Activated CD8-positive, alpha-beta memory T cell treated with anti-CD3 and anti-CD28 coated beads, Interleukin-2, amount 50 U/mL, for 24 hours (primary cell): Measurements from ENCODE around the gene CRB1.

Experiments used
- DNase-seq: peaks from one replicate; pipeline ENCODE4 v3.0.0-alpha.2; 2020; ENCODE audit errors: extremely low read depth

CRB1 gene

GRCh38 chr1:197343663-197344273, 75.7 kb downstream of the CRB1 start:
- no peak for DNase-seq

- no peak for DNase-seq
These were observed 83.9 kb downstream of the CRB1 start for GRCh38 chr1:197351821-197352440.

GRCh38 chr1:197355248-197355995, 87.4 kb downstream of the CRB1 start:
- DNase-seq, result no peak

GRCh38 chr1:197356723-197357533, 88.9 kb downstream of the CRB1 start:
- DNase-seq, result no peak

- DNase-seq, result no peak
These were observed 90.9 kb downstream of the CRB1 start for GRCh38 chr1:197358959-197359358.

- DNase-seq, result no peak
These were observed 92.0 kb downstream of the CRB1 start for GRCh38 chr1:197360068-197360467.

- no peak for DNase-seq
These were observed 94.8 kb downstream of the CRB1 start for GRCh38 chr1:197362871-197363270.

- no peak for DNase-seq
These were observed 95.8 kb downstream of the CRB1 start for GRCh38 chr1:197363855-197364254.

GRCh38 chr1:197366996-197367395, 98.9 kb downstream of the CRB1 start:
- DNase-seq, result no peak

GRCh38 chr1:197367627-197368026, 99.6 kb downstream of the CRB1 start:
- no peak for DNase-seq

- DNase-seq, result no peak
These were observed 106.4 kb downstream of the CRB1 start for GRCh38 chr1:197374428-197374827.

- DNase-seq, result no peak
These were observed 116.4 kb downstream of the CRB1 start for GRCh38 chr1:197384471-197384870.

- DNase-seq, result no peak
These were observed 120.7 kb downstream of the CRB1 start for GRCh38 chr1:197388801-197389200.

- no peak for DNase-seq
These were observed 122.8 kb downstream of the CRB1 start for GRCh38 chr1:197390856-197391255.

- DNase-seq, result no peak
These were observed 123.5 kb downstream of the CRB1 start for GRCh38 chr1:197391303-197392226.

- DNase-seq, result no peak
These were observed 124.5 kb downstream of the CRB1 start for GRCh38 chr1:197392541-197392940.

GRCh38 chr1:197393105-197393504, 125.1 kb downstream of the CRB1 start:
- no peak for DNase-seq

GRCh38 chr1:197393772-197394171, 125.7 kb downstream of the CRB1 start:
- no peak for DNase-seq

GRCh38 chr1:197394831-197395608, 127.0 kb downstream of the CRB1 start:
- no peak for DNase-seq

- DNase-seq, result no peak
These were observed 129.8 kb downstream of the CRB1 start for GRCh38 chr1:197397895-197398294.
